Activated naive CD4-positive, alpha-beta T cell treated with anti-CD3 and anti-CD28 coated beads, Interleukin-2, amount 50 U/mL, for 72 hours (primary cell): ENCODE data around the gene CNGA4. TPM values are rescaled to one million over a fixed set of nuclear protein-coding genes. Genes with fewer than 3 reads are reported as not detected.

Experiments used
- ATAC-seq, 2 donors: fragments of 150-1000 bp; cut with Tn5 transposase; 2 replicates each; pipeline ENCODE4 v1.10.0; 2021; ENCODE audit warnings: mild to moderate bottlenecking in 2 of 2, moderate library complexity in 2 of 2
- DNase-seq, 2 donors: peaks; one replicate each; pipeline ENCODE4 v3.0.0; 2021 to 2022; ENCODE audit warnings: low spot score in 2 of 2
- H3K27ac Mint-ChIP-seq, 2 donors: one replicate each; pipeline ENCODE4 v1.8.0; 2022; ENCODE audit warnings: mild to moderate bottlenecking in 2 of 2, mixed read lengths in 2 of 2
- H3K36me3 Mint-ChIP-seq, 2 donors: one replicate each; pipeline ENCODE4 v1.8.0; 2022; ENCODE audit warnings: mixed read lengths in 2 of 2
- H3K9me3 Mint-ChIP-seq, 2 donors: one replicate each; pipeline ENCODE4 v1.8.0; 2022; ENCODE audit warnings: mixed read lengths in 2 of 2
- total RNA-seq, 2 donors: library from RNA; stranded (reverse); gene quantifications; one replicate each; pipeline ENCODE4 v1.2.3, GENCODE V29; 2022

CNGA4 gene
- total RNA-seq, 2 donors from 2014 or later: 0.21 to 0.52 TPM

DNA sequence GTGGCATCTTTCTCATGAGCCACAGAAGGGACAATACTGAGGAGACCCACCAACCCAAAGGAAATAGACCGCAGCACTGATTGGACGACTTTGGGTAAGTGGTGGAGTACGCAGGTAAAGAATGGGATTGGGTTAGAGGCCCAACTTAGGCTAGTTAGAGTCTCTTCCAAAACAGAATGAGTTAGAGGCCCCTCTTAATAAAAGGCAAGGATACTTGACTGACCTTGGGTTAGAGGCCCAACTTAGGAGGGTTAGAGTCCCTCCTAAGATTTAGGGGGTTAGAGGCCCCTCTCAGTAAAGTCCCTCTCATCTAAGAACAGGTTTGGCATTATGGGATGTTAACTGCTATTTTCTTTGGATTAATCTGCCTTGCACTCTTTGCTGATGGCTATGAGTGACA lies 45.4 kb downstream of the CNGA4 start:
- Mint-ChIP-seq H3K36me3 (no peaks in the 10 kb centered on the region), H3K27ac (no peak overlapping the region), H3K9me3 (no peaks in the 10 kb centered on the region)
- DNase-seq (no peak), ATAC-seq (no peak)

DNA sequence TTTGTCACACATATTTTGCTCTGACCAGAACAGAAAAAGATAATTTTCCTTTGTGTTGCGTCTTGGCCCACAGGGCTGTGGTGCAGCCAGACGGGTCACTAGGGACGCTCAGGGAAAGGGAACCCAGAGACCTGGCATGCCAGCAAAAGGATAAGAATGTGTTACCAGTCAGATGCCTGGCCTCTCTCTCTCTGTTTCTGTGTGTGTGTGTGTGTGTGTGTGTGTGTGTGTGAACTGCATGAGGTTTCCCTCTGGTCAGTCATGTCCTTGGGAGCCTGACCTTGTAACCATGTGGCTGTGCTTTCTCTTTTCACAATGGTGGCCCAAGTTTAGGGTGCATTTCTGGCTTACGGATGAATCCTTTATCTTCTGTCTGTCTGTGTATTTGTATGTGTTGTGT lies 46.1 kb downstream of the CNGA4 start:
- no peak for DNase-seq
- no peak for ATAC-seq
- Mint-ChIP-seq H3K36me3 (no peaks in the 10 kb centered on the region), H3K27ac (no peak overlapping the region), H3K9me3 (no peaks in the 10 kb centered on the region)

Other genes with a start within 250 kb of the CNGA4 start
- gene OR56A4, start 232.1 kb upstream of the CNGA4 start, total RNA-seq: under 1 TPM in 1 of 2 donors, not detected in 1; 0.12 TPM
- under 1 TPM in 1 of 2 donors, not detected in 1; 0.04 TPM for gene OR56A1, start 208.3 kb upstream of the CNGA4 start, total RNA-seq
- gene OR56B4, start 131.4 kb upstream of the CNGA4 start, total RNA-seq: not detected
- not detected for gene OR52B2, start 68.8 kb upstream of the CNGA4 start, total RNA-seq
- not detected for gene OR52W1, start 39.9 kb upstream of the CNGA4 start, total RNA-seq
- not detected for gene C11orf42, start 33.5 kb upstream of the CNGA4 start, total RNA-seq
- 10 to 100 TPM; 16.7 to 24.4 TPM for gene FHIP1B, start 4.5 kb upstream of the CNGA4 start, total RNA-seq
- not detected for gene CCKBR, start 20.7 kb downstream of the CNGA4 start, total RNA-seq
- gene CAVIN3, start 81.4 kb downstream of the CNGA4 start, total RNA-seq: 10 to 100 TPM in 1 of 2 donors, 1 to 10 TPM in 1; 4.3 to 20.7 TPM
- gene SMPD1, start 151.4 kb downstream of the CNGA4 start, total RNA-seq: 10 to 100 TPM; 13.1 to 24.8 TPM
- 10 to 100 TPM; 40.0 to 72.5 TPM for gene APBB1, start 180.0 kb downstream of the CNGA4 start, total RNA-seq
- gene HPX, start 201.9 kb downstream of the CNGA4 start, total RNA-seq: under 1 TPM; 0.41 to 0.55 TPM
- 10 to 100 TPM in 1 of 2 donors, 1 to 10 TPM in 1; 4.7 to 19.0 TPM for gene TRIM3, start 234.9 kb downstream of the CNGA4 start, total RNA-seq
- gene ARFIP2, start 242.2 kb downstream of the CNGA4 start, total RNA-seq: 10 to 100 TPM; 47.1 to 59.9 TPM
- 10 to 100 TPM; 36.9 to 38.3 TPM for gene TIMM10B, start 242.4 kb downstream of the CNGA4 start, total RNA-seq